OCI-LY7 (cell line): Measurements from ENCODE around the gene PDCD1. TPM values are rescaled to one million over a fixed set of nuclear protein-coding genes. Genes with fewer than 3 reads are reported as not detected.

Experiments
- BruUV-seq: library from RNA; stranded (reverse); fragments of 400-500 nt; replicated peaks from 2 replicates; lab custom pipeline; 2021; lab: Mats Ljungman, UMichigan
- CTCF ChIA-PET: fragments of 300-600 bp; sonication (Branson Sonifier 250); formaldehyde crosslinking; loops from one replicate; lab custom pipeline; 2022; ENCODE audit warnings: antibody characterized with exemption; ENCODE audit not compliant: unreplicated experiment; lab: Charles Lee
- POLR2A ChIA-PET: fragments of 300-600 bp; sonication (Branson Sonifier 250); formaldehyde crosslinking; loops from one replicate; lab custom pipeline; 2022; ENCODE audit warnings: antibody characterized with exemption; lab: Charles Lee
- DNase-seq: peaks from one replicate; pipeline ENCODE4 v3.0.0-alpha.2; 2015; ENCODE audit warnings: low spot score
- H2AFZ ChIP-seq: fragments of 200-600 bp; sonication (generic), shearing (Covaris generic); 2 replicates; pipeline ENCODE4 v1.6.1; 2014; ENCODE audit warnings: mild to moderate bottlenecking, antibody characterized with exemption, low read length, moderate library complexity
- H3K27ac ChIP-seq: fragments of 200-600 bp; sonication (generic); 2 replicates; pipeline ENCODE4 v1.5.1; 2014; ENCODE audit warnings: mixed run types, low read depth, mild to moderate bottlenecking, moderate library complexity, low read length, inconsistent platforms; ENCODE audit not compliant: poor library complexity, severe bottlenecking
- H3K36me3 ChIP-seq: fragments of 200-600 bp; sonication (generic); 2 replicates; pipeline ENCODE4 v1.6.1; 2014; ENCODE audit warnings: mild to moderate bottlenecking, antibody characterized with exemption, low read length, moderate library complexity, mixed read lengths; ENCODE audit not compliant: insufficient read depth
- H3K4me1 ChIP-seq: fragments of 200-600 bp; sonication (generic); 2 replicates; pipeline ENCODE4 v1.5.1; 2014; ENCODE audit warnings: mild to moderate bottlenecking, low read length; ENCODE audit not compliant: insufficient read depth, poor library complexity, severe bottlenecking
- H3K4me2 ChIP-seq: fragments of 200-600 bp; sonication (generic); 2 replicates; pipeline ENCODE4 v1.6.1; 2014; ENCODE audit warnings: mild to moderate bottlenecking, low read length
- H3K4me3 ChIP-seq: fragments of 200-600 bp; sonication (generic); 2 replicates; pipeline ENCODE4 v1.5.1; 2014; ENCODE audit warnings: mild to moderate bottlenecking, low read depth, low read length; ENCODE audit not compliant: poor library complexity, severe bottlenecking
- H3K79me2 ChIP-seq: fragments of 200-600 bp; sonication (generic); 2 replicates; pipeline ENCODE4 v1.6.1; 2016; ENCODE audit warnings: low read depth, mild to moderate bottlenecking, low read length, moderate library complexity, mixed read lengths; ENCODE audit not compliant: insufficient read depth
- H3K9me2 ChIP-seq: fragments of 200-600 bp; sonication (generic); 2 replicates; pipeline ENCODE4 v1.6.1; 2016; ENCODE audit warnings: mild to moderate bottlenecking, low read length, mixed read lengths; ENCODE audit not compliant: insufficient read depth
- H3K9me3 ChIP-seq: fragments of 200-600 bp; sonication (generic); 2 replicates; pipeline ENCODE4 v1.6.1; 2014; ENCODE audit warnings: mild to moderate bottlenecking, mixed run types, low read length, mixed read lengths
- H4K20me1 ChIP-seq: fragments of 200-600 bp; sonication (generic); 2 replicates; pipeline ENCODE4 v1.6.1; 2014; ENCODE audit warnings: mild to moderate bottlenecking, antibody characterized with exemption, low read length, moderate library complexity, mixed read lengths; ENCODE audit not compliant: insufficient read depth
- CTCF ChIP-seq: fragments of 200-600 bp; sonication (generic); conservative IDR thresholded peaks from 2 replicates; pipeline ENCODE4 v1.5.1; 2014; ENCODE audit warnings: mild to moderate bottlenecking, antibody characterized with exemption, low read length, moderate library complexity, mixed read lengths
- EZH2phosphoT487 ChIP-seq: fragments of 200-600 bp; sonication (generic); IDR thresholded peaks from 2 replicates; pipeline ENCODE4 v1.6.1; 2018; ENCODE audit warnings: low read depth, borderline replicate concordance, mild to moderate bottlenecking, mixed run types, antibody characterized with exemption, low read length, moderate library complexity, mixed read lengths
- intact Hi-C: fragments of 100-400 bp; cut with micrococcal nuclease; formaldehyde crosslinking; loops from one replicate; pipeline ENCODE4 v1.10.0; 2022; ENCODE audit not compliant: unreplicated experiment
- total RNA-seq, 2 experiments: library from RNA; depleted of rRNA in 1 of 2; stranded (reverse); fragments of >200 nt in 1 of 2; shearing (Covaris generic) in 1 of 2; gene quantifications; 2 replicates each; pipeline ENCODE4 v1.2.3, GENCODE V29; 2014 to 2022

The PDCD1 gene
- total RNA-seq, 2 experiments from 2014 or later, result not detected

DNA sequence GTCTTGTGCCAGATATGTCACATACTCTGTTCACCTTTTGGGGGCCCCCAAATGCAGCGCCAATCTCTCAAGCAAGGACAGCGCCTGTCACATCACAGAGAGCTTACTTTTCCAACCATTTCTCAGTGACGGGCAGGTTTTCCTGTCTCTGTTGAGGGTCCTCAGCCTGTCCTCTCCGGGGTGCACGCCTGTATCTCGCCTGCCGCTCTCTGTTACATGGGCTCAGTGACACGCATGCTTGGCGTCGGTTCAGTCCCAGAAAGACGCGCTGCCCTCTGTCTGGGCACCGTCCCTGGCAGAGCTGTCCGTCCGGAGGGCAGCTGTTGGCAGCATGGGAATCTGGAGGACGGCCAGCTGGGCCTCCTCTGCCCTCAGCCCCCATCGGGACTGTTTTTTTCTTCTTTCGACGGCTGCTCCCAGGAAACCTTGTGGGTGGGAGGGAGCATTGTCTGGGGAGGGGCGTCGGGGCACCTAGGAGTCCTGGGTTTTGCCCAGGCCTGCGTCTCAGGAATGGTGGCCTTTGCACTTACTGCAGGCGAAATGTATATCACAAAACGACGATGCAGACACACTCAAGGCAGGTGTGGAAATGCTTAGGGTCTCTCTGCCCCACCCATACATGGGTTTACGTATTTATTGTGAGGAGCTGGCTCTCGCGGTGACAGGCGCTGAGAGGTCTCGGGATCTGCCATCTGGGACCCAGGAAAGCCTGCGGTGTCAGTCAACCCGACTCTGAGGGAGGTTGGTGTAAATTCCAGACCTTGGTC, 41.7 kb upstream of the PDCD1 start:
- TF ChIP-seq EZH2phosphoT487, result no peak
- TF ChIP-seq CTCF, result no peak
- Histone ChIP-seq H3K9me3 (no peaks in the 10 kb centered on the region), H2AFZ (no peak overlapping the region), H3K9me2 (no peaks in the 10 kb centered on the region), H3K4me1 (no peaks in the 10 kb centered on the region), H3K36me3 (peaks cover 11% of the 10 kb centered on the region; the same call in 1 of the 2 replicates), H3K27ac (no peak overlapping the region), H4K20me1 (no peaks in the 10 kb centered on the region), H3K79me2 (no peaks in the 10 kb centered on the region), H3K4me2 (no peak overlapping the region), H3K4me3 (no peak overlapping the region)
- intact Hi-C loops, result no loop called here
- no peak for DNase-seq
- POLR2A ChIA-PET, result no interaction called here
- CTCF ChIA-PET, result interaction anchor here (0.6 kb wide), 1 partner anchor 34 kb away, joined by 8 read pairs; no protein-coding TSS in a partner anchor
- no TSS peak for BruUV-seq

GRCh38 chr2:241898463-241899270, 40.0 kb upstream of the PDCD1 start:
- TF ChIP-seq CTCF, result no peak
- TF ChIP-seq EZH2phosphoT487, result no peak
- intact Hi-C loops, result no loop called here
- Histone ChIP-seq H3K9me3 (no peaks in the 10 kb centered on the region), H3K4me1 (no peaks in the 10 kb centered on the region), H2AFZ (no peak overlapping the region), H3K27ac (no peak overlapping the region), H3K4me3 (no peak overlapping the region), H3K4me2 (no peak overlapping the region), H3K9me2 (no peaks in the 10 kb centered on the region), H4K20me1 (no peaks in the 10 kb centered on the region), H3K36me3 (peaks cover 11% of the 10 kb centered on the region; the same call in 1 of the 2 replicates), H3K79me2 (no peaks in the 10 kb centered on the region)
- ChIA-PET CTCF (no interaction called here), POLR2A (no interaction called here)
- no peak for DNase-seq
- BruUV-seq, result no TSS peak
